Neural crest cell (in vitro differentiated cells): ENCODE data around the gene GNAL. TPM values are rescaled to one million over a fixed set of nuclear protein-coding genes. Genes with fewer than 3 reads are reported as not detected.

ENCODE experiments used
- DNase-seq: peaks from one replicate; pipeline ENCODE4 v3.0.0; 2021; ENCODE audit warnings: low read depth, mixed read lengths, low spot score
- H3K27ac Mint-ChIP-seq: one replicate; pipeline ENCODE4 v1.8.0; 2021; ENCODE audit warnings: mild to moderate bottlenecking, mixed read lengths; ENCODE audit not compliant: unreplicated experiment
- H3K27me3 Mint-ChIP-seq: 2 replicates; pipeline ENCODE4 v1.8.0; 2021; ENCODE audit warnings: low read depth, mild to moderate bottlenecking, mixed read lengths
- H3K36me3 Mint-ChIP-seq: 2 replicates; pipeline ENCODE4 v1.8.0; 2021; ENCODE audit warnings: low read depth, mild to moderate bottlenecking, mixed read lengths
- H3K4me1 Mint-ChIP-seq: 2 replicates; pipeline ENCODE4 v1.8.0; 2021; ENCODE audit warnings: mixed read lengths
- H3K4me3 Mint-ChIP-seq: one replicate; pipeline ENCODE4 v1.8.0; 2021; ENCODE audit warnings: mild to moderate bottlenecking, mixed read lengths
- H3K9me3 Mint-ChIP-seq: 2 replicates; pipeline ENCODE4 v1.8.0; 2021; ENCODE audit warnings: mixed read lengths
- total RNA-seq: library from RNA; stranded (reverse); gene quantifications from 2 replicates; pipeline ENCODE4 v1.2.1, GENCODE V29; 2021
- TF ChIP-seq, protein P1 (sequence below): fragments of 200-600 bp; sonication (generic); conservative IDR thresholded peaks from 2 replicates; pipeline ENCODE4 v1.5.0; 2021; ENCODE audit warnings: antibody characterized with exemption, mild to moderate bottlenecking

GNAL gene
- total RNA-seq, 1 donor from 2014 or later: 20.4 TPM

DNA sequence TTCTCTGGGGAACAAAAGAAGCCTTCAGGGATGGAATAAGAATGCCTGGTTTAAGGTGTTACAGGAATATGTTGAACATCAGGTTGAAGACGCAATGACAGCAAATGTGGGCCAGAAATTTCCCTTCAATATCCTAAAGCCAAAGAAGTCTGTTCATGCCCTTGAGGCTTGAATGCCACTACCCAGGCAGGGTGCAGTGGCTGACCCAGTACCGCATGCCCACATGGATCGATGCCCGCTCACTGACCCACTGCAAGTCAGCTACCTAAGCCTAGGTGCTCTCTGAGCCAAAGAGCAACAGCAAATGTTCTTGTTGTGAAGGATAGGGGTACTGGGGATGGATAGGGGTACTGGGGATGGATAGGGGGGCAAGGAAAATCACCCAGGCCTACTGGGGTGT lies 58.2 kb downstream of the GNAL start:
- Mint-ChIP-seq H3K9me3 (no peaks in the 10 kb centered on the region), H3K27me3 (peaks cover 35% of the 10 kb centered on the region), H3K27ac (no peak overlapping the region), H3K4me3 (no peak overlapping the region), H3K4me1 (peaks cover 13% of the 10 kb centered on the region), H3K36me3 (peaks cover 3% of the 10 kb centered on the region)
- TF ChIP-seq, protein P1, sequence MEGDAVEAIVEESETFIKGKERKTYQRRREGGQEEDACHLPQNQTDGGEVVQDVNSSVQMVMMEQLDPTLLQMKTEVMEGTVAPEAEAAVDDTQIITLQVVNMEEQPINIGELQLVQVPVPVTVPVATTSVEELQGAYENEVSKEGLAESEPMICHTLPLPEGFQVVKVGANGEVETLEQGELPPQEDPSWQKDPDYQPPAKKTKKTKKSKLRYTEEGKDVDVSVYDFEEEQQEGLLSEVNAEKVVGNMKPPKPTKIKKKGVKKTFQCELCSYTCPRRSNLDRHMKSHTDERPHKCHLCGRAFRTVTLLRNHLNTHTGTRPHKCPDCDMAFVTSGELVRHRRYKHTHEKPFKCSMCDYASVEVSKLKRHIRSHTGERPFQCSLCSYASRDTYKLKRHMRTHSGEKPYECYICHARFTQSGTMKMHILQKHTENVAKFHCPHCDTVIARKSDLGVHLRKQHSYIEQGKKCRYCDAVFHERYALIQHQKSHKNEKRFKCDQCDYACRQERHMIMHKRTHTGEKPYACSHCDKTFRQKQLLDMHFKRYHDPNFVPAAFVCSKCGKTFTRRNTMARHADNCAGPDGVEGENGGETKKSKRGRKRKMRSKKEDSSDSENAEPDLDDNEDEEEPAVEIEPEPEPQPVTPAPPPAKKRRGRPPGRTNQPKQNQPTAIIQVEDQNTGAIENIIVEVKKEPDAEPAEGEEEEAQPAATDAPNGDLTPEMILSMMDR: no peak
- no peak for DNase-seq

DNA sequence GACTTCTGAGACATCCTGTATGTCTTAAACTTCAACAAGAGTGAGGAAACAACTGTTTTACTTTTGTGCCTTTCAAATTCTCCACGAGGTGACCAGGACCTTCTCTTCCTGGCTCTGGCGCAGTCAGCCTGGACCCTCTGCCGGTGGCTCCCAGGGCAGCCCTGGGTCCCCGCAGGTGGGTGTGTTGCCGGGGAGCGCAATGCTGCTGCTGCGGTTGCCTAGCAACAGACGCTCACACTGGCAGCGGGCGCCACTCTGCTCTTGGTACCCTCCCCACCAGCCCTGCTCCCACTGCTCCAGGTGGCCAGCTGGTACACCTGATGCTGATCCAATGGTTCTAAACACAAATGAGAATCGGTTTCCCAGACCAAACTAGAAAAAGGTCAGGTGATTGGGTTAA lies 58.7 kb downstream of the GNAL start:
- H3K4me1 Mint-ChIP-seq: peaks cover 16% of the 10 kb centered on the region
- H3K36me3 Mint-ChIP-seq: peaks cover 3% of the 10 kb centered on the region
- no peaks in the 10 kb centered on the region for H3K9me3 Mint-ChIP-seq
- TF ChIP-seq, protein P1: no peak
- DNase-seq: no peak
- peaks cover 35% of the 10 kb centered on the region for H3K27me3 Mint-ChIP-seq
- no peak overlapping the region for H3K4me3 Mint-ChIP-seq
- no peak overlapping the region for H3K27ac Mint-ChIP-seq

DNA sequence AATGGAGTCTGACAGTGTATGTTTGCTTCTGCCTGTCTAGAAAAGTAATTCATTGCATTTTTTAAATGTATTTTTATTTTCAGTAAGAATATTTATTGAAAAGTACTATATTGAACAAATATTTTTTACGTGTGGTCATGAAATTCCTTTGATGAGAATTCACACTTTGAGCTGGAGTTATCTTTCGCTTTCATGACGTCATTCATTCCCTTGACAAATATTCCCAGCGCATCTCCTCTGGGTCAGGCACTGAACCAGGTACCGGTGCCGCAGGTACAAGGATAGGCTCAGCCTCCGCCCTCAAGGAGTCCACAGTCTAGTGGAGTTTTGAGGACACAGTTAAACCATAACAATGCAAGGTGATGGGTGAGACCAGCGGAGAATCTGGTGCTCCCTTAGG lies 60.2 kb downstream of the GNAL start:
- TF ChIP-seq, protein P1: no peak
- H3K9me3 Mint-ChIP-seq: no peaks in the 10 kb centered on the region
- H3K4me3 Mint-ChIP-seq: no peak overlapping the region
- DNase-seq: no peak
- H3K27ac Mint-ChIP-seq: no peak overlapping the region
- H3K36me3 Mint-ChIP-seq: peaks cover 3% of the 10 kb centered on the region
- H3K27me3 Mint-ChIP-seq: peaks cover 48% of the 10 kb centered on the region
- H3K4me1 Mint-ChIP-seq: peaks cover 23% of the 10 kb centered on the region

DNA sequence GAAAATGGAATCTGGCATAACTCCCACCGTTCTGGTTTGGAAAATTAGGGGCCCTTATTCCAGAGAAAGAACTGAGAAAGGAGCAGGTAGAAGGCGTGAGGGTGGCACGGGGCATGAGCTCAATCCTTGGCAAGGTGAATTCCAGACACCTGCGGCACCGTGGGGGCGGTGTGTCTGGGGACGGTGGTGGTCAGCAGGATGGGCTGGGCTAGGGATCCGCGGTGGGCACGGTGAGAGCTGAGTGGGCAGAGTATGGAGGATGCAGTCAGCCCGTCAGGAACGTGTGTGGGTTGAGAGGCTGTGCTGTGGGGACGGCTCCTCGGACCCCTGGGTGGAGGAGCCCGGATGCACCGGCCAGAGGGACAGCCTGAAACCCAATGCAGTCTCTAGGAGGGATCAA lies 61.1 kb downstream of the GNAL start:
- H3K36me3 Mint-ChIP-seq: peaks cover 3% of the 10 kb centered on the region
- H3K9me3 Mint-ChIP-seq: no peaks in the 10 kb centered on the region
- H3K4me3 Mint-ChIP-seq: peak overlapping the region; percentile 71
- H3K27ac Mint-ChIP-seq: no peak overlapping the region
- peaks cover 48% of the 10 kb centered on the region for H3K27me3 Mint-ChIP-seq
- TF ChIP-seq, protein P1: no peak
- peaks cover 23% of the 10 kb centered on the region for H3K4me1 Mint-ChIP-seq
- DNase-seq: no peak

DNA sequence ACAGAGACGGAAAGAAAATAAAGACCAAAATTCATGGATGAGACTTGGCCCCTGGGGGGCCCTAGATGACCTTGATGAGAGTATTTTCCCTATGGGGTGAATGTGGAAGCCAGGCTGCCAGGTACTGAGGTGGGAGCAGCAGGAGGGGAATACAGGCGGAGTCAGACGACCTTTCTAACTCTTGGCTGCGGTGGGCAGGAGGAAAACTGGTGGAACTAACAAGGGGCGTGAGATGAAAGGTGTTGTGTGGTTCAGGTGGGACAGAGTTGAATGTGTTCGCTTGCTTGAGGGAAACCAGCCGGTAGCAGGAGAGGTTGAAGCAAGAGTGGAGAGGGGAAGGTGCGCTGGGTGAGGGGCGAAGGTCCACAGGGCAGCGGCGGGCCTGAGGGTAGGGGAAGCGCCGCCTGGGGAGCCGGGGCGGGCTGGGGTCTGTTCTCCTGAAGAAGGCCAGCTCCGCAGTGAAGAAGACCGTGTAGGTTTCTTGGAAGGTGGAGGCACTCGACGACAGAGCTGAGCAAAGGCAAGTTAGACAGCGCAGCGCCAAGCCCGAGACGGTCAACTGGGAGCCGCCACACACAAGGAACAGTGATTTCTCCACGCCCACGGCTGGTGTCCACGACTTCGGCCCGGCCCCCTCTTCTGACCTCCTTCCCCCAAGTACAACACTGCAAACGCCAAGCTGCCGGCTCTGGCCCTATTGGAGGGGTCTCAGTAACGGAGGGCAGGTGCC lies 61.7 kb downstream of the GNAL start:
- TF ChIP-seq, protein P1: no peak
- DNase-seq: no peak

More for the DNA sequence above, 61.7 kb downstream of the GNAL start:
- Mint-ChIP-seq H3K4me1 (peaks cover 23% of the 10 kb centered on the region), H3K27ac (no peak overlapping the region), H3K27me3 (peaks cover 48% of the 10 kb centered on the region), H3K36me3 (peaks cover 3% of the 10 kb centered on the region), H3K9me3 (no peaks in the 10 kb centered on the region), H3K4me3 (peak overlapping the region; percentile 81)
